Measurements from ENCODE around the gene CYFIP1.

CYFIP1 gene

DNA sequence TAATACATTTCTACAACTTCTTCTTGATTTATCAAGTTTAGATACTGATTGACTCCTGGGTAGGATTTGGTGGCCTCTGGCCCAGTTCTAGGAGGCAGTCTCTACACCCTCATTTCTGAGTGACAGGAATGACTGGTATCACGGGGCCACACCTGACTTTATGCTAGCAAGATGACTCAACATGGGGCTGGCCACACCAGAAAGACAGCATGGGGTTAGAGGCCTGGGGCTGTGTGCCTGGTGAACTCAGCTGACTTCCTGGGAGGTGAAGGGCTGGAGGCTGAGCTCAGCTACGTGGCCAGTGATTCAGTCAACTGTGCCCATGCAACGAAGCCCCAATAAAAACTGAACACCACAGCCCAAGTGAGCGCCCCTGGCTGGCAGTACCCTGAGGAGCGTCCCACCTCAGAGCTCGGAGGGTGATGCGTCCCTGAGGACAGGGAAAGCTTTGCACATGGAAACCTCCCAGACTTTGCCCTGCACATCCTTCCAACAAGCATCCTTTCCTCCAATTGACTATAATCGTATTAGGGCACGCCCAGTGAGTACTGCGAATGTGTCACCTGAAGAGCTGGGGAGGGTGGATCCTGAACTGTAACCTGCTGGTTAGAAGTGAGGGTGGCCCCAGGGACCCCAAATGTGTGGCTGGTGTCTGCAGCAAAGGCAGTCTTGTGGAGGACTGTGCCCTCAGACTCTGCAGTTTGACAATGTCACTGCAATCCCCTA, 84.5 kb downstream of the CYFIP1 start:
- H3K4me3 ChIP-seq (ENCODE audit: low read depth, low read length), result no peak overlapping the region
- TF ChIP-seq, protein P1, sequence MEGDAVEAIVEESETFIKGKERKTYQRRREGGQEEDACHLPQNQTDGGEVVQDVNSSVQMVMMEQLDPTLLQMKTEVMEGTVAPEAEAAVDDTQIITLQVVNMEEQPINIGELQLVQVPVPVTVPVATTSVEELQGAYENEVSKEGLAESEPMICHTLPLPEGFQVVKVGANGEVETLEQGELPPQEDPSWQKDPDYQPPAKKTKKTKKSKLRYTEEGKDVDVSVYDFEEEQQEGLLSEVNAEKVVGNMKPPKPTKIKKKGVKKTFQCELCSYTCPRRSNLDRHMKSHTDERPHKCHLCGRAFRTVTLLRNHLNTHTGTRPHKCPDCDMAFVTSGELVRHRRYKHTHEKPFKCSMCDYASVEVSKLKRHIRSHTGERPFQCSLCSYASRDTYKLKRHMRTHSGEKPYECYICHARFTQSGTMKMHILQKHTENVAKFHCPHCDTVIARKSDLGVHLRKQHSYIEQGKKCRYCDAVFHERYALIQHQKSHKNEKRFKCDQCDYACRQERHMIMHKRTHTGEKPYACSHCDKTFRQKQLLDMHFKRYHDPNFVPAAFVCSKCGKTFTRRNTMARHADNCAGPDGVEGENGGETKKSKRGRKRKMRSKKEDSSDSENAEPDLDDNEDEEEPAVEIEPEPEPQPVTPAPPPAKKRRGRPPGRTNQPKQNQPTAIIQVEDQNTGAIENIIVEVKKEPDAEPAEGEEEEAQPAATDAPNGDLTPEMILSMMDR (IDR thresholded peaks at IDR 0.05; ENCODE audit: low read depth, low read length), result no peak

DNA sequence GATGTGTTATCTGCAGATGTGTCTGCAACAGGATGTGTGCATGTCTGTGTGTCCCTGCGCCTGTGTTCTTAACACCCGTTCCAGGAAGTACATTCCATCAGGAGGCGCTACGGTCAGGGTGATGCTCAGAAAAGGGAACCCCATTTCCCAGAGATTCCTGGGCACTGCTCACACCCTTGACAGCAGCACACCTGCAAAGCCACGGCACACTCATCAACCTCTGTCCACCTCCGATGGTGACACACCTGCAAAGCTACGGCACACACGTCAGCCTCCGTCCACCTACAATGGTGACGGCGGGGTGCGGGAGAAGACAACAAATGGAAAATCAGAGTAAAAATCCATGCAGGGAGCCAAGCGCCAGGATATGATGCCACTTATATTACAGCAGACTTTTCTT, 86.3 kb downstream of the CYFIP1 start:
- no peak overlapping the region for H3K4me3 ChIP-seq (ENCODE audit: low read depth, low read length)
- TF ChIP-seq, protein P1 (IDR thresholded peaks at IDR 0.05; ENCODE audit: low read depth, low read length), result no peak

DNA sequence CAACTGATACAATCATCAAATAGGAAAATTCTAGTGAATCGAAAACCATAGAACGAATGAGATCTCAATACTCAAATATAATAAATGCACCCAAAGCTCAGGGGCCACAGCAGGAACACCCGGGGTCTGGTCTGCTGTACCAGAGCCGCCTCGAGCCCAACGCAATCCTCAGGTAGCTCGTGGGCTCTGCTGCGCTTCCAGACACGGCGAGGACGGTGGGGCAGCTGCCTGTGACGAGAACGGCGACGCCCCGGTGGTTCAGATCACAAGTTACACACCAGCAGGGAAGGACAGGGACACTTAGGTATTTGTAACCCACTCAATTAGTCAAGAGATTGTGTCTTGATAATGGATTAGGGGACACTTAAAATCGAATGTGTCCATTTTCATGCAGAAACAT, 87.1 kb downstream of the CYFIP1 start:
- TF ChIP-seq, protein P1 (IDR thresholded peaks at IDR 0.05; ENCODE audit: low read depth, low read length), result no peak
- H3K4me3 ChIP-seq (ENCODE audit: low read depth, low read length), result no peak overlapping the region

DNA sequence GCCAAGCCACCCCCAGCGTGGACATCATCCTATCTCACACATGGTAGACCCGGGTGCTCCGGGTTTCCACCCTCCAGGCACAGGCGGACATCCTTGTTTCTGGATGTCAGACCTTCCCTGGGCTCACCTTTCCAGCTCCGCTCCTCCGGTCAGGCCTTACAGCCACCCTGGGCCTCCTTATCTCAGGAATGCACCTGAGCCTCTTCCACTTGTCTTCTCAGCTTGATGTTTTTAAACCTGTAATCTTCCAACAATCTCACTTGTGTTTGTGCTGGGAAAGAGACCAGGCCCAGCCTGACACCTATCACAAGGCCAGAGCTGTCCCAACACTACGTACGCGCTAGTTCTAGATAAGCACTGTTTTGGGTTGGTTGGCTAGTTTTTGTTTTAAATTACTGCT, 87.8 kb downstream of the CYFIP1 start:
- no peak overlapping the region for H3K4me3 ChIP-seq (ENCODE audit: low read depth, low read length)
- TF ChIP-seq, protein P1 (IDR thresholded peaks at IDR 0.05; ENCODE audit: low read depth, low read length), result no peak

DNA sequence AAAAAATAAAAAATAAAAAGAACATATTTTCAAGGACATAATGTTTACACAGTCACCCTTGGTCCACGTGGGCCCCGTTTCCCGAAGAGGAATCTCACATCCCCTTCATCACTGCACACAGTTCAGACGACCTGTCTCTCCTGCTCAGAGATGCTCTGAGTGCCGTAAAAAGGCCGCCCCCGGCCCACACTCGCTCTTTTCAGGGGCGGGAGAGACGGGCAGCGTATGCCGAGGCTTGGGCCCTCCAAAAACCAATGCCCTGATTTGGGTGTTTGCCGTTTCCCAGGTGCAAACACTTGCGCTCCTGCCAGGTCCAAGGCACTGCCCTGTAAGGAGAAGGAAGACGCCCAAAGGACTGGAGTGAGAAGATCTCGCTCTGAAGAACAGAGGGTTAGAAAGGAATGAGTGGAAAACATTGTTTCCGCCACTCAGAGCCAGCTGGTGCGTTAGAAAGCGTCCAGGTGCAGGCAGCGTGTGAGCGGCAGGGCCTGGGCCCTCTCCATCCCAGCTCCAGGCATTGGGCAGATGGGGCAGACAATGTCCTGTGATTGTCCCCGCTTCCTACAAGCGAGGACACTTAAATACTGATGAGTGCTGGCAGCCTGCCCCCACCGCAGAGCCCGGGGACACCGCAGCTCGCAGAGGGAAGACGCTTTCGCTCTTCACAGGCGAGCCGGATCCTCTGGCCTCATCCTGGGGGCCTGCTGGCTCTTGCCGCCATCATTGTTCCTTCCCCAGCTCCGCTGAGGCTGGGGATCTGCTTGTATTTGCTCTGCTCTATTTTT, 88.5 kb downstream of the CYFIP1 start:
- TF ChIP-seq, protein P1 (IDR thresholded peaks at IDR 0.05; ENCODE audit: low read depth, low read length), result no peak
- no peak overlapping the region for H3K4me3 ChIP-seq (ENCODE audit: low read depth, low read length)

DNA sequence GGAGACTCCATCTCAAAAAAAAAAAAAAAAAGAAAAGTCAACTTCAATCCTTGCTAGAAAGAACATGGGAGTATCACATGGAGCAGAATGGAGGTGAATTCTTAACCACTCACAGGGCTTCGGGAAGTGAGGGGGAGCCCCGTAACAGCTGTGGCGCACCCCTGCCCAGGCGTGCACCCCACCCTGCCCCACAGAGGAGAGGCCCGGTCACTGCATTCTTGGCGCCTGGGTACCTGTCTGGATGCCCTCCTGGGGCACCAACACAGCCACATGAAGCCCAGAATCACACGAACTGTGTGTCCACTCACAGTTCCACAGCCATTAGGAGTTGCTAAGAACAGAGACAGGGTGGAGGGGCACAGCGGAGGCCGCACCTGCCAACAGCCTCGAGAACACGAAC, 89.9 kb downstream of the CYFIP1 start:
- TF ChIP-seq, protein P1 (IDR thresholded peaks at IDR 0.05; ENCODE audit: low read depth, low read length), result no peak
- H3K4me3 ChIP-seq (ENCODE audit: low read depth, low read length), result no peak overlapping the region
